Gastrocnemius medialis (tissue), 4 donors: ENCODE results near the gene MEOX1.

ENCODE experiments used
- POLR2A ChIP-seq, 2 donors: fragments of 450-650 bp; IDR thresholded peaks; one replicate each; pipeline ENCODE4 v1.6.1; 2017; ENCODE audit warnings: antibody characterized with exemption in 2 of 2, mild to moderate bottlenecking in 2 of 2, moderate library complexity in 2 of 2
- TF ChIP-seq, protein P1 (sequence below), 5 experiments: fragments of 450-650 bp in 3 of 5; fragments of 200-600 bp in 2 of 5; sonication (generic) in 2 of 5; IDR thresholded peaks in 4 of 5; conservative IDR thresholded peaks in 1 of 5; 1 replicate in 4 of 5; 2 replicates in 1 of 5; pipeline ENCODE4 v1.5.1; 2016 to 2019; ENCODE audit warnings: antibody characterized with exemption in 5 of 5, mild to moderate bottlenecking in 3 of 5, moderate library complexity in 3 of 5

DNA sequence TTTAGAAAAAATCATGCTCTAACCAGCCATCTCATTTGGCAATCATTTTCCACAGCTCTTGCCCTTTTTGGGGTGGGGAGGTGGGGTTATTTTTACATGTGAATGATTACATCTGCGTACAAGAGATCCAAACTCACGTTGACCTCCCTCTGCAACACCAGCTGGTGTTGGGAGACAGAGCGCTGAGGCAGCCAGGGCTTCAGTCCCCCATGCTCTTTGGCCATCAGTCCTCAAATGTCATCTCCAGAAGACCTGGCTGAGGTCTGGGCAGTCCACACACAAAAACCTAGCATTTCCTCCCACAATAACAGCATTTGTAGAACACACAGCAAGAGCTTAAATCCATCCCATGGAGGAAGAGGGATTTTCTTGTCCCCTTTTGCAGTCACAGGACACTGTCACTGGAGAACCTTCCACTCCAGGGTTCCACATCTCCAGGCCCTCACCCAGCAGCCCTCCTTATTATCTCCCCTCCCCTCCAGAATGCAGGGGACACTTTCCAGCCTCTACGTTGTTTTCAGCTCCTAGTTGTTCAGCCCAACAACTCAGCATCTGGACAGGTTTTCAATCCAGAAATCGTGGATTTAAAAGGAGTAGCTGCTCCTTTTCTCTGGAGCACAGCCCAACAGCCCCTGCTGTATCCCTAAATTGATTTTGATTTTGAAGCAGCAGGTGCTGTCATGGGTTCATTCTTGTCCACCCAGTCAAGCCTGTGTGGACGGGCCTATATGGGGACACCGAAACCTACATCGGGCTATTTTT is 21.1 kb downstream of the MEOX1 start:
- TF ChIP-seq, protein P1, sequence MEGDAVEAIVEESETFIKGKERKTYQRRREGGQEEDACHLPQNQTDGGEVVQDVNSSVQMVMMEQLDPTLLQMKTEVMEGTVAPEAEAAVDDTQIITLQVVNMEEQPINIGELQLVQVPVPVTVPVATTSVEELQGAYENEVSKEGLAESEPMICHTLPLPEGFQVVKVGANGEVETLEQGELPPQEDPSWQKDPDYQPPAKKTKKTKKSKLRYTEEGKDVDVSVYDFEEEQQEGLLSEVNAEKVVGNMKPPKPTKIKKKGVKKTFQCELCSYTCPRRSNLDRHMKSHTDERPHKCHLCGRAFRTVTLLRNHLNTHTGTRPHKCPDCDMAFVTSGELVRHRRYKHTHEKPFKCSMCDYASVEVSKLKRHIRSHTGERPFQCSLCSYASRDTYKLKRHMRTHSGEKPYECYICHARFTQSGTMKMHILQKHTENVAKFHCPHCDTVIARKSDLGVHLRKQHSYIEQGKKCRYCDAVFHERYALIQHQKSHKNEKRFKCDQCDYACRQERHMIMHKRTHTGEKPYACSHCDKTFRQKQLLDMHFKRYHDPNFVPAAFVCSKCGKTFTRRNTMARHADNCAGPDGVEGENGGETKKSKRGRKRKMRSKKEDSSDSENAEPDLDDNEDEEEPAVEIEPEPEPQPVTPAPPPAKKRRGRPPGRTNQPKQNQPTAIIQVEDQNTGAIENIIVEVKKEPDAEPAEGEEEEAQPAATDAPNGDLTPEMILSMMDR (IDR thresholded peaks at IDR 0.05 in 4 of 5, conservative IDR thresholded peaks at IDR 0.05 in 1 of 5) = no peak
- no peak for TF ChIP-seq POLR2A (IDR thresholded peaks at IDR 0.05)
